GM21515 (cell line): ENCODE measurements around the gene CDC34.

ENCODE experiments used
- ATAC-seq: cut with Tn5 transposase; IDR thresholded peaks from one replicate; pipeline ENCODE4 v1.9.1; 2021; ENCODE audit not compliant: unreplicated experiment

CDC34 gene, protein sequence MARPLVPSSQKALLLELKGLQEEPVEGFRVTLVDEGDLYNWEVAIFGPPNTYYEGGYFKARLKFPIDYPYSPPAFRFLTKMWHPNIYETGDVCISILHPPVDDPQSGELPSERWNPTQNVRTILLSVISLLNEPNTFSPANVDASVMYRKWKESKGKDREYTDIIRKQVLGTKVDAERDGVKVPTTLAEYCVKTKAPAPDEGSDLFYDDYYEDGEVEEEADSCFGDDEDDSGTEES

DNA sequence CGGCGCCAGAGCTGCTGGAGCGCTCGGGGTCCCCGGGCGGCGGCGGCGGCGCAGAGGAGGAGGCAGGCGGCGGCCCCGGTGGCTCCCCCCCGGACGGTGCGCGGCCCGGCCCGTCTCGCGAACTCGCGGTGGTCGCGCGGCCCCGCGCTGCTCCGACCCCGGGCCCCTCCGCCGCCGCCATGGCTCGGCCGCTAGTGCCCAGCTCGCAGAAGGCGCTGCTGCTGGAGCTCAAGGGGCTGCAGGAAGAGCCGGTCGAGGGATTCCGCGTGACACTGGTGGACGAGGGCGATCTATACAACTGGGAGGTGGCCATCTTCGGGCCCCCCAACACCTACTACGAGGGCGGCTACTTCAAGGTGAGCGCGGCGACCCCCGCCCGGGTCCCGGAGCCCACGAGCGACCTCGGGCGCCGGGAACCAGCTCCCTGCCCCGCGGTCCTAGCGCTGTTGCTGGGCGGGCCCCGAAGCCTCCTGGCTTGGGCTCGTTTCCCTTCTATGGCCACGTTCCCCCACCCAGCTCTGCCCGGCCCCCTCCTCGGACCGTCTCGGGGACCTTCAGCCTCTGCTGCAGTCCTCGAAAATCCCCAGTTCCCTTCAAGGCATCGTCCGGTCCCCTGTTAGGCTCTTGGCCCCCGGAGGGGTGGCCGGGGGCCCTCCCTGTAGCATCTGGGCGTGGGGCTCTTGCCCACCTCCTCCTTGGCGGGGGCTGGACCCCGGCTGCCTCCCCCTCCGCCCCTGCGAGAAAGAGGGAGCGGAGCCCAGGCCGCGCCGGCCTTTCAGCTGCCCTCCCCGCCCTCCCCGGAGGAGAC lies at the start of gene CDC34:
TSS of gene CDC34 (plus strand) at position 8 of the 808 bp plus-strand sequence. CDS start at position 180, 172 bp downstream.
- peak; percentile 46 for ATAC-seq

GRCh38 chr19:482186-483041 lies 49.1 kb upstream of the CDC34 start:
- no peak for ATAC-seq

GRCh38 chr19:483332-484072 lies 48.1 kb upstream of the CDC34 start:
- ATAC-seq = no peak

- ATAC-seq = no peak
Observed at GRCh38 chr19:484494-484893, 47.1 kb upstream of the CDC34 start.

GRCh38 chr19:485077-485476 lies 46.5 kb upstream of the CDC34 start:
- ATAC-seq = no peak

- no peak for ATAC-seq
Observed at GRCh38 chr19:485583-486236, 45.9 kb upstream of the CDC34 start.

- ATAC-seq = peak; percentile 77
Observed at GRCh38 chr19:488505-489417, 42.8 kb upstream of the CDC34 start.

GRCh38 chr19:489418-490196 lies 42.0 kb upstream of the CDC34 start:
- peak; percentile 6 for ATAC-seq

GRCh38 chr19:491146-491741 lies 40.3 kb upstream of the CDC34 start:
- ATAC-seq = no peak

- no peak for ATAC-seq
Observed at GRCh38 chr19:492091-492531, 39.4 kb upstream of the CDC34 start.

DNA sequence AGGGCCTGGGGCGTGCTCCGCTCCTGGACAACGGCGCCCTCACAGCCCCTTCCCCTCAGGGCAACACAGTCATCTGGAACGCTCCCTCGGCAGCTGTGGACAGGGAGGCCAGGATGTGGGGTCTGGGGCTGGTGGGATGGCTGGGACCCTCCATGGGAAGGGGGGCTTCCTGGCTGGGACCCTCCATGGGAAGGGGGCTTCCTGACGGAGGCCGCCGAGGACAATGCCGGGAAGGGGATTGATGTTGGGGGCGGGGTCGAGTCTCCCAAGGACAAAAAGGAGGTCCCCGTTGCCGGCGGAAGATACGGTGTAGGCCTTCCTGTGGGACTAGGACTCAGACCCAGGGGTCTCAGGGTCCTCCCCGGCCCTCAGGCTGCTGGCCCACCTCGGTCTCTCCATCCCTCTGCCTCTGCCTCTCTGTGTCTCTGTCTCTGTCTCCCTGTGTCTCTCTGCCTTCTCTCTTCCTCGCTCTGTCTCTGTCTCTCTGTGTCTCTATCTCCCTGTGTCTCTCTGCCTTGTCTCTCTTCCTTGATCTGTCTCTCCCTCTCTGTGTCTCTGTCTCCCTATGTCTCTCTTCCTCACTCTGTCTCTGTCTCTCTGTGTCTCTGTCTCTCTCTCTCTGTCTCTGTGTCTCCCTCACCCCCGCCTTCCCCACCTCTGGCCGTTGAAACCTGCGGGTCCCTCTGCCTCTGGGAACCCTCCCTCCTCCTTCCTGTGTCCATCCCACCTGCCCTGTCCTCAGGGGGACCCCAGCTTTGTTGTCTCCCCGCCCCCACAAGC lies 38.0 kb upstream of the CDC34 start:
- ATAC-seq = no peak

GRCh38 chr19:494171-495080 lies 37.1 kb upstream of the CDC34 start:
- ATAC-seq = no peak

- ATAC-seq = no peak
Observed at GRCh38 chr19:495081-495401, 36.5 kb upstream of the CDC34 start.

DNA sequence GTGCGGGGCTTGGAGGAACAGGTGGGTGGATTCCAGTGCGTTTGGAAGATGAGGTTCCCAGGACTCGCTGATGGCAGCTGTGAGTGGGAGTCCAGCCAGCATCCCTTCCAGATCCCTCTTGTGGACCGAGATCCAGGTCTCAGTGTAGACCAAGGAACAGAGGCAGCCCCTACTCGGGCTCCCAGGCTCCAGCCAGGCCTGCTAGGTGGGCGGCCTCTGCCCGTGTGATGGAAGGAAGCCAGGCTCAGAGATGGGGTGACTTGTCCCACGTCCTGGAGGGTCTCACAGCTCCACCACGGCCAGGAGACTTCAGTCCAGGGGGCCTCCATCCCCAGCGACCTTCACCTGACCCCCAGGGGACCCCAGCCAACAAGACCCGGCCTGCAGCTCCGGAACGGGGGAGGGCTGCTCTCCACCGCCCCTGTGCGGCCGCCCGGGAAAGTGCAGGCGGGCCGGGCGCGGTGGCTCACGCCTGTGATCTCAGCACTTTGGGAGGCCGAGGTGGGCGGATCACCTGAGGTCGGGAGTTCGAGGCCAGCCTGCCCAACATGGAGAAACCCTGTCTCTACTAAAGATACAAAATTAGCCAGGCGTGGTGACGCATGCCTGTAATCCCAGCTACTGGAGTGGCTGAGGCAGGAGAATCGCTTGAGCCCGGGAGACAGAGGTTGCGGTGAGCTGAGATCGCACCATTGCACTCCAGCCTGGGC lies 36.0 kb upstream of the CDC34 start:
- no peak for ATAC-seq

DNA sequence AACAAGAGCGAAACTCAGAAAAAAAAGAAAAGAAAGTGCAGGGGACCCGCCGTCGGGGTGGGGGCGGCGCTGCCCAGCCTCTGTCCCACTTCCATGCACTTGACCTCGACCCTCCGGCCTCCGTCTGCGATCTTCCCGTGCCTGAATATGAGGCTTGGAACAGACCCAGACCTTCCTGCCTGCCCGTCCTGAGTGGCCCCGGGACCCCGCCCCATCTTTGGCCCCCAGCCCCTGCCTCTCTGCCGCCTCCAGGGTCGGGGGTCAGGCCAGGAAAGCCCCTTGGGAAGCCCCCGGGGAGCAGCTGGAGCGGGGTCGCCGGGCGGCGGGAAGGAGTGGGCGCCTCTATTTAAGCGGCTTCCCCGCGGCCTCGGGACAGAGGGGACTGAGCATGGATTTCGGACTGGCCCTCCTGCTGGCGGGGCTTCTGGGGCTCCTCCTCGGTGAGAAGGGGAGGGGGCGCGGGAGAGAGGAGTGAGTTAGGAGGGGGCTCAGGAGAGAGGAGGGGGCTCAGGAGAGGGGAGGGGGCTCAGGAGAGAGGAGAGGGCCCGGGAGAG lies 35.4 kb upstream of the CDC34 start, which contains the start of gene MADCAM1:
TSS of gene MADCAM1 (plus strand) at position 375 of the 554 bp plus-strand sequence. CDS start at position 389, 14 bp downstream.
- ATAC-seq = no peak
